NCI-H2171 treated with DMSO at 0.1 percent for 48 hours (cell line): Measurements from ENCODE around the gene PTMS.
A peak's percentile ranks its signal among the peaks of the same experiment; 100 is the strongest.

ENCODE experiments used
- DNase-seq: peaks from one replicate; lab custom pipeline; 2025; lab: John Stamatoyannopoulos, UW

The PTMS gene

DNA sequence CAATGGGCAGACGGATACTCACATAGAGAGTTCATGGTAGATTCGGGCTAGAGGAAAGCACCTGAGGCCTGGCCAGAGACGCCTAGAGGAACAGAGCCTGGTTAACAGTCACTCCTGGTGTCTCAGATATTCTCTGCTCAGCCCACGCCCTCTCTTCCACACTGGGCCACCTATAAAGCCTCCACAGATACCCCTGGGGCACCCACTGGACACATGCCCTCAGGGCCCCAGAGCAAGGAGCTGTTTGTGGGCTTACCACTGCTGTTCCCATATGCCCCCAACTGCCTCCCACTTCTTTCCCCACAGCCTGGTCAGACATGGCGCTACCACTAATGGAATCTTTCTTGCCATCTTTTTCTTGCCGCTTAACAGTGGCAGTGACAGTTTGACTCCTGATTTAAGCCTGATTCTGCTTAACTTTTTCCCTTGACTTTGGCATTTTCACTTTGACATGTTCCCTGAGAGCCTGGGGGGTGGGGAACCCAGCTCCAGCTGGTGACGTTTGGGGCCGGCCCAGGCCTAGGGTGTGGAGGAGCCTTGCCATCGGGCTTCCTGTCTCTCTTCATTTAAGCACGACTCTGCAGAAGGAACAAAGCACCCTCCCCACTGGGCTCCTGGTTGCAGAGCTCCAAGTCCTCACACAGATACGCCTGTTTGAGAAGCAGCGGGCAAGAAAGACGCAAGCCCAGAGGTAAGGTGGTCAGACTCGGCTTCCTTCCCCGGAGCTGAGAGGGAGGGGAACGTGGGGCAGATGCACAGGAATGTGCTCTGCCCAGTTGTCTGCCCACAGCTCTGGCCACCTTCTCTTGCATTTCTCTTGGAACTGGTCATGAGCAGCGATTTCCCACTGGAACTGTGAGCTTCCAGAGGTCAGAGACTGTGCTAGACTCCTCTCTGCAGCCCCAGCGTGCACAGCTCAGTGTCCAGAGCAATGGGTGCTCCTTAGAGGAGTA lies 23.1 kb downstream of the PTMS start, which contains the start of gene CD4:
Gene CD4 (plus strand): TSS at position 557 of the 953 bp plus-strand sequence. CDS start 10,611 bp downstream, outside the sequence.
- no peak for DNase-seq

- DNase-seq = no peak
These were observed 24.5 kb downstream of the PTMS start for GRCh38 chr12:6790496-6791150.

GRCh38 chr12:6791931-6792520 lies 25.9 kb downstream of the PTMS start:
- DNase-seq = no peak

DNA sequence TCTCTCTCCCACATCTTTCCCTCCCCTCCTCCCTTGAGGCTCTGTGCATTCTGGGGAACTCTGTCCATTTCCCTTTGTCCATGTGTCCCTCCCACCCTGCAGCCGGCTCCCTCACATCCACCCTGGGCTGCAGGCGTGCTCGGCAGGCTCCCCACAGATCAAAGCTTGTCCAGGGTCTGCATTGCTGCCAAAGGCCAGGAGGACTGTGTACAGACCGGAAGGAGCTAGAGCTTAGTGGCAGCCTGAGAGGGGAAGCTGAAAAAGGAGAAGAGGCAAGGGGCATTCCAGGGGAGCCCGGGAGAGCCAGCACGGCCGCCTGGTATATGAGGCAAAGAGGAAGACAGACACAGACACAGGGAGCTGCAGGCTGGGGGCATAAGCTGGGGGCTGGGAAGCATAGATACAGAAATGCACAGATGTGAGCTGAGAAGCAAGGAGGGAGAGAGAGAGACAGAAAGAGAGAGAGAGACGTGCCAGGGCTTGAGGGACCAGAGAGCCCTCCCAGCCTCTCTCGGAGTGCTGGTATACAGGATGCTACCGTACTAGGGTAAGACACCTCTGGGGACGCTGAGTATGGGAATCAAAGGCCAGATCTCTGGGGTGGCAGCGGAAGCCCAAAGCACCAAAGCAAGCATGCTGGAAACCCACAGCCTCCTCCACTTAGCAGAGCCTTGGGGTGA lies 26.5 kb downstream of the PTMS start:
- DNase-seq = peak; percentile 82

GRCh38 chr12:6795088-6795487 lies 28.9 kb downstream of the PTMS start:
- no peak for DNase-seq

GRCh38 chr12:6796576-6796975 lies 30.4 kb downstream of the PTMS start:
- DNase-seq = no peak

DNA sequence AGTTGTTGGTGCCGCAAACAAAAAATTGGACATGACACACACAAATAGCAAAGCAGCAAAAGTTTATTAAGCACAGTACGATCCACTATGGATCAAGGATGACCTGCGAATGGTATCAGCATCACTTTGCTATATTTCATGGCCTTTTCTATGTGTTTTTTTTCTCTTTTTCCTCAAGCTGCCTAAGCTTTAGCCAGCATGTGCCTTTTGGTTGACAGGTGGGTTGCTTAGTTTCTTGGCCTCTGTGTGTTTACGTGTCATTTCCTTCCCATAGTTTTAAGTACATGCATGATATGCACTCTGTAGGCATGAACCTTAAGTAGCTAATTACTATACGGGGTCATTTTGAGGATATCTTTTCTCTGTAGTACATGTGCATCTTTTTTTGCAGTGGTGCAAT lies 33.0 kb downstream of the PTMS start:
- DNase-seq = no peak

- DNase-seq = no peak
These were observed 41.0 kb downstream of the PTMS start for GRCh38 chr12:6807170-6807569.

DNA sequence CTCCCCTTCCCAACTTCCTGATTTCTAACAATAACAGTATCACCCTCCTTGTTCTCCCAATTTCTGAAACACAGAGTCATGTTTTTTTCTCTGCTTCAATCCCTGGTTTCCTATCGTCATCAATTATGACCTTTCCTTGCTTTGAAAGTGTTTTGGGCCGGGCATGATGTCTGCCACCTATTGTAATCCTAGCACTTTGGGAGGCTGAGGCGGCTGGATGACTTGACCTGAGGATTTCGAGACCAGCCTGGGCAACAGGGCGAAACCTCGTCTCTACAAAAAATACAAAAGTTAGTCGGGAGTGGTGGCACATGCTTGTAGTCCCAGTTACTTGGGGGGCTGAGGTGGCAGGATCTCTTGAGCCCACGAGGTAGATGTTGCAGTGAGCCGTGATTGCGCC lies 42.9 kb downstream of the PTMS start:
- no peak for DNase-seq

DNA sequence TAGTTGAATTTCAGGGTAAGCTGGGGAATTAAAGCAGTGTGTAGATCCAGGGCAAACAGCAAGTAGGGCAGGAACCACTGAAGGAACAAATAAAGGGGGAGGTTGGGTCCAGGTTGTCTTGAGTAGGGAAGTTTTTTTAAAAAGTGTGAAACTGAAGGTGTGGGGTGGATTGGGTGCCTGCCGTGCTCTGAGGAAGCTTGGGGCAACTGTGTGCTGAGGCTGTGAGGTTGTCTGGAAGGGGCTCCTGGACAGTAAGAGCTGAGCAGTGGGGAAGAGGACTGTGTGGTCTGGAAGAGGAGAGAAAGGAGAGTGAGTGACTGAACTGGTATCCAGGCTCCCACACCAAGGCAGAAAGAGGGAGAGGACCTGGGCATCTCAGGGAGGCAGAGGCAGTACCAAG lies 44.6 kb downstream of the PTMS start:
- DNase-seq = no peak

GRCh38 chr12:6813363-6813762 lies 47.2 kb downstream of the PTMS start:
- no peak for DNase-seq

- DNase-seq = no peak
These were observed 50.4 kb downstream of the PTMS start for GRCh38 chr12:6816598-6816997.

DNA sequence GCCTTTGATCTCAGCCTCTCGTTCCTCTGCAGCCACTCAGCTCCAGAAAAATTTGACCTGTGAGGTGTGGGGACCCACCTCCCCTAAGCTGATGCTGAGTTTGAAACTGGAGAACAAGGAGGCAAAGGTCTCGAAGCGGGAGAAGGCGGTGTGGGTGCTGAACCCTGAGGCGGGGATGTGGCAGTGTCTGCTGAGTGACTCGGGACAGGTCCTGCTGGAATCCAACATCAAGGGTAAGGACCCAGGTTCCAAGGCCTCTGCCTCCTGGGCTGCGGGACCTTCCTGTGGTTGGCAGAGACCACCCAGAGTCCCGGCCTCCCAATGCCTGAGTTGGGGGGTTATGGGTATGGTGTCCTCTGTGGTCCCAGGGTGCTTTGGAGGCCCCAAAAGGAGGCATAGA lies 50.9 kb downstream of the PTMS start:
- DNase-seq = no peak

DNA sequence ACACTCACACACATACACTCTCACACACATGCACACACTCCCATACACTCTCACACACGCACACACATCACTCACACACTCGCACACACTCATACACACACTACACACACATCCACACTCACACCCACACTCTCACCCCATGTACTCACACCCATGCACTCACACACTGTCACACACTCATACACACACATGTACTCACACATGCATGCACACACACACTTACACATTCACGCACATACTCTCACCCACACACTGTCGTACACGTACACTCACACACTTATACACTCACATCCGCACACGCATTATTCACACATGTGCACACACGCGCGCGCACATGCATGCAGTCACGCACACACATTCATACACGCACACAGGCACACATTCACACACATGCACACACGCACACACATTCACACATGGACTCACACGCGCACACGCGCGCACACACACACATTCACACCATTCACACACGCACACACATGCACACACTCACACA lies 51.5 kb downstream of the PTMS start:
- DNase-seq = no peak

DNA sequence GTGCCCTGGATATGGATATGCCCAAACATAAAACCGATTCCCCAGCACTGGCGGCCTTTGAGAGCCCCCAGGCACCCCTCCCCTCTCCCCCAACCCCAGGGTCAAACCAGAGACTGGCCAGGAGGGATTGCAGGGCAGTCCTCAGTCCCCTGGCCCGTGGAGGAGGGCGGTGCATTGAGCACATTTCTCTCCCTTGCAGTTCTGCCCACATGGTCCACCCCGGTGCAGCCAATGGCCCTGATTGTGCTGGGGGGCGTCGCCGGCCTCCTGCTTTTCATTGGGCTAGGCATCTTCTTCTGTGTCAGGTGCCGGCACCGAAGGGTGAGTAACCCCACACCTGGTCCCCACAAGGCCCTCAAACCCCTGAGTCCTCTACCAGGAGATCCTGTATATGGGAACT lies 52.1 kb downstream of the PTMS start:
- no peak for DNase-seq

- DNase-seq = no peak
These were observed 52.5 kb downstream of the PTMS start for GRCh38 chr12:6818645-6819044.

DNA sequence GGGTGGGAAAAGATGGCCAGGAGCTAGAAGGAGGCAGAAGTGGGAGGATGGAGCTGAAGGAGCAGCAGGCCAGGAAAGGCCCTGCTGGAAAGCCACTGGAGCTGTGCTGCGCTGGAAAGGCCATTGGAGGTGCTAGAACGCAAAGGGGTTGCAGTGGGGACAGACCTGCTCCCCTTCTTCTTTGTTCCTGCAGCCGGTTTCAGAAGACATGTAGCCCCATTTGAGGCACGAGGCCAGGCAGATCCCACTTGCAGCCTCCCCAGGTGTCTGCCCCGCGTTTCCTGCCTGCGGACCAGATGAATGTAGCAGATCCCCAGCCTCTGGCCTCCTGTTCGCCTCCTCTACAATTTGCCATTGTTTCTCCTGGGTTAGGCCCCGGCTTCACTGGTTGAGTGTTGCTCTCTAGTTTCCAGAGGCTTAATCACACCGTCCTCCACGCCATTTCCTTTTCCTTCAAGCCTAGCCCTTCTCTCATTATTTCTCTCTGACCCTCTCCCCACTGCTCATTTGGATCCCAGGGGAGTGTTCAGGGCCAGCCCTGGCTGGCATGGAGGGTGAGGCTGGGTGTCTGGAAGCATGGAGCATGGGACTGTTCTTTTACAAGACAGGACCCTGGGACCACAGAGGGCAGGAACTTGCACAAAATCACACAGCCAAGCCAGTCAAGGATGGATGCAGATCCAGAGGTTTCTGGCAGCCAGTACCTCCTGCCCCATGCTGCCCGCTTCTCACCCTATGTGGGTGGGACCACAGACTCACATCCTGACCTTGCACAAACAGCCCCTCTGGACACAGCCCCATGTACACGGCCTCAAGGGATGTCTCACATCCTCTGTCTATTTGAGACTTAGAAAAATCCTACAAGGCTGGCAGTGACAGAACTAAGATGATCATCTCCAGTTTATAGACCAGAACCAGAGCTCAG lies 53.2 kb downstream of the PTMS start:
- no peak for DNase-seq

DNA sequence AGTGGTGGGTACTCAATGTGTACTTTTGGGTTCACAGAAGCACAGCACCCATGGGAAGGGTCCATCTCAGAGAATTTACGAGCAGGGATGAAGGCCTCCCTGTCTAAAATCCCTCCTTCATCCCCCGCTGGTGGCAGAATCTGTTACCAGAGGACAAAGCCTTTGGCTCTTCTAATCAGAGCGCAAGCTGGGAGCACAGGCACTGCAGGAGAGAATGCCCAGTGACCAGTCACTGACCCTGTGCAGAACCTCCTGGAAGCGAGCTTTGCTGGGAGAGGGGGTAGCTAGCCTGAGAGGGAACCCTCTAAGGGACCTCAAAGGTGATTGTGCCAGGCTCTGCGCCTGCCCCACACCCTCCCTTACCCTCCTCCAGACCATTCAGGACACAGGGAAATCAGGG lies 54.0 kb downstream of the PTMS start:
- DNase-seq = no peak
